Measurements from ENCODE around the gene ELP6. TPM values are rescaled to one million over a fixed set of nuclear protein-coding genes. Genes with fewer than 3 reads are reported as not detected.

Gene ELP6
- total RNA-seq, 1 experiment from 2014 or later: 26.9 TPM

- BruUV-seq (replicated peaks): no TSS peak
- DNase-seq (ENCODE audit: low read depth, low spot score): no peak
- Histone ChIP-seq H3K4me1 (ENCODE audit: control insufficient read depth, insufficient read depth, low read length) (no peaks in the 10 kb centered on the region), H3K36me3 (ENCODE audit: control insufficient read depth, insufficient read depth, low read length) (no peaks in the 10 kb centered on the region), H3K9me3 (ENCODE audit: control insufficient read depth, insufficient read depth, low read depth, low read length) (no peaks in the 10 kb centered on the region), H3K27me3 (ENCODE audit: control insufficient read depth, insufficient read depth, low read length) (no peaks in the 10 kb centered on the region), H3K4me3 (ENCODE audit: low read depth in 2 of 2, low read length in 2 of 2) (no peak overlapping the region), H3K27ac (ENCODE audit: low read length) (no peak overlapping the region)
- TF ChIP-seq TCF7L2 (IDR thresholded peaks at IDR 0.05; ENCODE audit: low read depth, low read length) (no peak), REST (IDR thresholded peaks at IDR 0.05; ENCODE audit: insufficient read depth in 1 of 2, low read depth in 2 of 2, low read length in 1 of 2) (no peak), SIN3A (IDR thresholded peaks at IDR 0.05; ENCODE audit: borderline replicate concordance, insufficient read depth, low read depth, low read length) (no peak), POLR2AphosphoS5 (IDR thresholded peaks at IDR 0.05; ENCODE audit: low read depth, low read length) (no peak)
- TF ChIP-seq, protein P1, sequence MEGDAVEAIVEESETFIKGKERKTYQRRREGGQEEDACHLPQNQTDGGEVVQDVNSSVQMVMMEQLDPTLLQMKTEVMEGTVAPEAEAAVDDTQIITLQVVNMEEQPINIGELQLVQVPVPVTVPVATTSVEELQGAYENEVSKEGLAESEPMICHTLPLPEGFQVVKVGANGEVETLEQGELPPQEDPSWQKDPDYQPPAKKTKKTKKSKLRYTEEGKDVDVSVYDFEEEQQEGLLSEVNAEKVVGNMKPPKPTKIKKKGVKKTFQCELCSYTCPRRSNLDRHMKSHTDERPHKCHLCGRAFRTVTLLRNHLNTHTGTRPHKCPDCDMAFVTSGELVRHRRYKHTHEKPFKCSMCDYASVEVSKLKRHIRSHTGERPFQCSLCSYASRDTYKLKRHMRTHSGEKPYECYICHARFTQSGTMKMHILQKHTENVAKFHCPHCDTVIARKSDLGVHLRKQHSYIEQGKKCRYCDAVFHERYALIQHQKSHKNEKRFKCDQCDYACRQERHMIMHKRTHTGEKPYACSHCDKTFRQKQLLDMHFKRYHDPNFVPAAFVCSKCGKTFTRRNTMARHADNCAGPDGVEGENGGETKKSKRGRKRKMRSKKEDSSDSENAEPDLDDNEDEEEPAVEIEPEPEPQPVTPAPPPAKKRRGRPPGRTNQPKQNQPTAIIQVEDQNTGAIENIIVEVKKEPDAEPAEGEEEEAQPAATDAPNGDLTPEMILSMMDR (IDR thresholded peaks at IDR 0.05): no peak
- in situ Hi-C loops (cut with HindIII; ENCODE audit: low pct_unique_long_range_greater_than_20kb, low sequenced_read_pairs) (no loop called here), intact Hi-C loops (cut with micrococcal nuclease; ENCODE audit: unreplicated experiment) (no loop called here)
- ChIA-PET CTCF (no interaction called here), POLR2A (interaction anchor here (0.6 kb wide), 1 partner anchor 55 kb away, joined by 3 read pairs; no protein-coding TSS in a partner anchor)
- peak; percentile 30; the same call in 1 of the 2 replicates for ATAC-seq
These were observed 29.1 kb upstream of the ELP6 start for GRCh38 chr3:47542471-47543173.

GRCh38 chr3:47541583-47542108 lies 28.1 kb upstream of the ELP6 start:
- intact Hi-C loops (cut with micrococcal nuclease; ENCODE audit: unreplicated experiment): no loop called here
- no peaks in the 10 kb centered on the region for H3K4me1 ChIP-seq (ENCODE audit: control insufficient read depth, insufficient read depth, low read length)
- BruUV-seq (replicated peaks): no TSS peak
- POLR2A ChIA-PET: no interaction called here
- TF ChIP-seq TCF7L2 (IDR thresholded peaks at IDR 0.05; ENCODE audit: low read depth, low read length) (no peak), REST (IDR thresholded peaks at IDR 0.05; ENCODE audit: insufficient read depth in 1 of 2, low read depth in 2 of 2, low read length in 1 of 2) (no peak), POLR2AphosphoS5 (IDR thresholded peaks at IDR 0.05; ENCODE audit: low read depth, low read length) (no peak), SIN3A (IDR thresholded peaks at IDR 0.05; ENCODE audit: borderline replicate concordance, insufficient read depth, low read depth, low read length) (no peak)
- TF ChIP-seq, protein P1 (IDR thresholded peaks at IDR 0.05): no peak
- H3K9me3 ChIP-seq (ENCODE audit: control insufficient read depth, insufficient read depth, low read depth, low read length): no peaks in the 10 kb centered on the region
- H3K36me3 ChIP-seq (ENCODE audit: control insufficient read depth, insufficient read depth, low read length): no peaks in the 10 kb centered on the region
- ATAC-seq: no peak
- in situ Hi-C loops (cut with HindIII; ENCODE audit: low pct_unique_long_range_greater_than_20kb, low sequenced_read_pairs): no loop called here
- no peak overlapping the region for H3K4me3 ChIP-seq (ENCODE audit: low read depth in 2 of 2, low read length in 2 of 2)
- no peaks in the 10 kb centered on the region for H3K27me3 ChIP-seq (ENCODE audit: control insufficient read depth, insufficient read depth, low read length)
- no peak overlapping the region for H3K27ac ChIP-seq (ENCODE audit: low read length)
- CTCF ChIA-PET: no interaction called here
- no peak for DNase-seq (ENCODE audit: low read depth, low spot score)
